HG03097 (cell line): ENCODE data around the gene PPP3R1.

Experiments
- ATAC-seq: cut with Tn5 transposase; IDR thresholded peaks from one replicate; pipeline ENCODE4 v1.9.1; 2021; ENCODE audit not compliant: unreplicated experiment, low FRiP score

Gene PPP3R1

DNA sequence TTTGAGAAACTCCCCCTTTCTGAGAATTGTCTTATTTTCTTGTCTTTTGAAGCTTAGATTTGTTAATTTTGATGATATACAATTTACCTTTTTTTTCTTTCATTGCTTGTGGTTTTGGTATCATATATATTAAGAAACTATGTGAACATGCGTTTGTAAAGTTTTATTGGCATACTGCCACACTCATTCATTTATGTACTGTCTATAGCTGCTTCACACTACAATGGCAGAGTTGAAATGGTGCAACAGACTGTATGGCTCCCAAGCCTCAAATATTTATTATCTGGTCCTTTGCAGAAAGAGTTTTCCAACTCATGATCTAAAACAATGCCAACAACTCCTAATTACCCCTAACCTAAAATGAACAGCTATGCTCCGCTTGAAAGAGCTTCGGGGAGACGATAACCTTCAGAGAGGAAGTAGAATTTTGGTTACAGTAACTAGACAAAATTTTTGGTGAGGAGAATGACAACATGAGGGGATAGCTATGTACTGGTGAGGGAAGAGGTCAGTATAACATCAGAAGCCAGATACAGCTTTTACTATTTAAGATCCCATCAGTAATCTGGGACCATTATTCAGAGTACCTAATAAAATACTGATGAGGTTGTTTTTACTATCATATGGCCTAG lies 16.1 kb downstream of the PPP3R1 start:
- no peak for ATAC-seq

DNA sequence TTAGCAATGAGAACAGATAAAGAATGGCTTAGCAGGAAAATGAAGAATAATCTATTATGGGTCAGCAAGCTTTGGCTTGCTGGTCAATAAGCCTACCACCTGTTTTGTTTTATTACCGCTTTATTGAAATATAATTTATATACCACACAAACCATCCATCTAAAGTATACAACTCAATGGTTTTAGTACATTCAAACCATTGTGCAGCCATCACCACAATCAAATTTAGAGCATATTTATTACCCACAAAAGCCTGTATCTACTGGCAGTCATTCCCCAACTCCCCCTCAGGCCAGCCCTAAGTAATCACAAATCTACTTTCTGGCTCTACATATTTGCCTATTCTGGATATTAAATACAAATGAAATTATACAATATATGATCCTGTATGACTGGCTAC lies 17.2 kb downstream of the PPP3R1 start:
- no peak for ATAC-seq

DNA sequence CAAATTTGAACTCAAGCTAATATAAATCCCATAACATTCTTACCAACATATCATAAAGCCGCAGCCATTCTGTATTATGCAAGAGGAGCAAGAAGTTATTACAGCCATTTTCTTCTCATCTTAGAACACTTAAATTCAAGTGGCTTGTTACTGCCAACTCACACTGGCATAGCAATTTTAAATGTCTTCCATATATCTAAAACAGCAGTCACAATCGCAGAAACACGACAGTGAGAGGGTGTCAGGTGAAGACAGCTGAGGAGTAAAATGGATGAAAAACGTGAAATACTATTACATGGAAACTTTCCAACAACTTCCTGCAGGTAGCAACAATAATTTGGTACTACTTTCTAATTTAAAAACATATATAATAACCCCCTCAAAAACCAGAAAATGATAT lies 17.9 kb downstream of the PPP3R1 start:
- ATAC-seq: no peak

DNA sequence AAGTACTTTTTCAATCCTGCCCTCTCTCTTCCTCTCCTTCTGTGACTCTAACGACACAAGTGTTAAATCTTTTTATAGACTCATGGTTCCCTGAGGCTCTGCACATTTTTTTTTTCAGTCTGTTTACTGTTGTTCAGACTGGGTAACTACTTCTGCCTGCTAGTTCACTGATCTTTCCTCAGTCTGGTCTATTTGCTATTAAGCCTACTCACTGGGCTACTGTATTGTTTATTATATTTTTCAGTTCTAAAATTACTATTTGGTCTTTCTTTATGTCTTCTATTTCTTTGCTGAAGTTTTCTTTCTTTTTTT lies 21.3 kb downstream of the PPP3R1 start:
- ATAC-seq: no peak

DNA sequence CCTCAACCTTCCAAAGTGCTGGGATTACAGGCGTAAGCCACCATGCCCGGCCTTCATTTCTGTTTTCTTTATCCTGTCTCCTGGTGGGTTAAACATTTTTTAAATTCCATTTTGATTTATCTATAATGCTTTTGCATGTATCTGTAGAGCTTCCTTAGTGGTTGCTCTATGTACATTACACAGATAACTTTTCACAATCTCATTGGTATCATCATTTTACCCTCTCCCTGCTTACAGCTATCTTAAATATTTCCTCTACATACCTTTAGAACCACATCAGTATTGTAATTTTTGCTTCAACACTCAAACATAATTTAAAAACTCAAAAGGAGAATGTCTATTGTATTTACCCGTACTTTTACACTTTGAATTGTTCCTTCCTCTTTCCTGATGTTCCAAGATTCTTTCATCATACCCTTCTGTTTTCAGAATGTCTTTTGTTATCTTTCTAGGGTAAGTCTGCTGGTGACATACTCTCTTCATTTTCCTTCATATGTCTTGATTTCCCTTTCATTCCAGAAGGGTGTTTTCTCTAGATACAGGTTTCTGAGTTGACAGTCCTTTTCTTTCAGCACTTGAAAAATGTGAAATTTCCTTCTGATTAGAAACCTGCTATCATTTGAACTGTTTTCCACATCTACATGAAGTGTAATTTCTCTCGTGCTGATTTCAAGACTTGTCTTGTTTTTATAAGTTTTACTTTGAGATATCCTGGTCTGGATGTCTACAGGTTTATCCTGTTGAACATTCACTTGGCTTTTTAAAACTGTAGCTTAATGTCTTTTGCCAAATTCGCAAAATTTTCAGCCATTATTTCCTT lies 21.9 kb downstream of the PPP3R1 start:
- ATAC-seq: no peak

DNA sequence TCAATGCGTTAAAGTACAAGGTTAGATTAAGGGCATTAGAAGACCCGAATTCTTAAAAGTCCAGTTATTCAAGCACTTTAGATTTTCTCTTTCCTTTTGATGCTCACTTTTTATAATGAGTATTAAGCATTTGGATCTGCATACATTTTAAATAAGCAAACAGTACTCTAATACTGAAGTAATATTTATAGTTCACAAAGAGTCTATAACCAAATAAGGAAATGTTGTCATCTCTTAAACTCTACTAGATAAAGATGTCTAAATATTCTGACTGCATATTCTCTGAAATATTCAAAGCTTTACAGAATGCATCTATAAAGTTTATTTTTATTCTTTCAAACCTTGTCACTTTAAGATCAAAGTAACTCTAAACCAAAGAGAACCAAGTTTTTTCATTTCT lies 25.5 kb downstream of the PPP3R1 start:
- no peak for ATAC-seq

DNA sequence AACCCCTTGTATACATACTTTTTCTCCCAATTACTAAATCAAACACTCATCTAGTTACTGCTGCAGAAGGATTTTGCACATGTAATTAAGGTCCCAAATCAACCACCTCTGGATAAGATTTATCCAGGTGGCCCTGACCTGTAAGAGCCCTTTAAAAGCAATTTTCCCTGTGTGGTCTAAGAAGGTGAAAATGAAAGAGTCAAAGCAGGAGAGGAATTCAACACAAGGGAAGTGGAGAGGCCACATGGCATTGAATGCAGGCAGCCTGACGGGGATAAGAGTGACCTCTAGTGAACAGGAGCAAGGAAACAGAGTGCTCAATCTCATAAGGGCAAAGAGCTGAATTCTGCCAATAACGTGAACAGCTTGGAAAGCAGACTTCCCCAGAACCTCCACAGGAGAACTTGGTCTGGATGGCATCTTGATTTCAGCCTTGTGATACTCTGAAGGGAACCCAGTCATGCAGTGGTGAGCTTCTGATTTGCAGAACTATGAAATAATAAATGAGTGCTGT lies 27.2 kb downstream of the PPP3R1 start:
- ATAC-seq: peak; percentile 60

DNA sequence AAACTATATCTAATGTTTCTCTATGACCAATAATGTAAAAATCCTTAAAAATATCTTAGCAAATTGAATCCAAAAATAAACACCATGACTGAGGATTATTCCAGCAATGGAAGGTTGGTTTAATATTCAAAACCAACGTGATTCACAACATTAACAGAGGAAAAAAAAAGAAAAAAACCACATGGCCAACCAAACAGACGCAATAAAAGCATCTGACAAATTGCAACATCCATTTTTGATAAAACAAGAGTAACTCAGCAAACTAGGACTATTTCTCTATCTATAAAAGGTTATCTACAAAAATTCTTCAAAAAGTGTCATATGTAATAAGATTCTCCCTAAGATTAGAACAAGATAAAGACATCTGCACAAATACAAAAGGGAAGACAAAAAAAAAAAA lies 28.9 kb downstream of the PPP3R1 start:
- no peak for ATAC-seq

DNA sequence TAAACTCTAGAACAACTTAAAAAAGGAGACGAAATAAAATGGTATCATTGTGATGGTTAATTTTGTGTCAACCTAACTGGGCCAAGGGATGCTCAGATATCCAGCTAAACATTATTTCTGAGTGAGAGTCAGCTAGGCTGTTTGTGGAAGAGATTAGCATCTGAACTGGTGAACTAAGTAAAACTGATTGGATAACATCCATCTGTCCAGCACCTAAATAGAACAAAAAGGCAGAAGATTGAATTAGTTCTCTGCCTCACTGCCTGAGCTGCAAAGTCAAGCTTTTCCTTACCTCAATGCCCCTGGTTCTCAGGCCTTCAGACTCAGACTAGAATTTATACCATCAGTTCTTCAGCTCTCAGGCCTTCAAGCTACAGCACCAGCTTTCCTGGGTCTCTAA lies 30.0 kb downstream of the PPP3R1 start:
- no peak for ATAC-seq

DNA sequence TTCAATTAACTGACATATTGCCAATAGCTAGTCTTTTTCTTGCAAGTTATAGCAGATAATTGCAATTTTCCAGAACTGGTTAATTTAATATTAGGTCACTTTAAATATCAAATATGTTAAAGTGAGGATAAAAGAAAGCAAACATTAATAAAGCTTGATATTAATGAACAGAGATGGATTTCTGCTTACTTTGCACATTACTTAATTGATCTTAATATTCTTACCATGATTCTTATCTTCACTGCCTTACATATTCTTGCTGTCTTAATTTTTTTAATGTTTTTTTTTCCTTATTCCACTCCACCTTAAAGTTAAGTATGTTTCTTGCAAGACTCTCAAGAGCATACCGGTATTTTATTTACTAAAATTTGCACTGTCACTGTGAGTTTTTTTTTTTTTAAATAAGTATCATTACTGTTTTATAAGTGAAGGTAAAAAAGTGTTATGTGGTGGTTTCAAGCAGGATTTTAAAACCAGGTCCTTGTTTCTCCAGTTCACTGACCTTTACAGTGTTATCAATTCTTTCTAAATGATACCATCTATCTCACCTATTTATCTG lies 33.9 kb downstream of the PPP3R1 start:
- no peak for ATAC-seq

DNA sequence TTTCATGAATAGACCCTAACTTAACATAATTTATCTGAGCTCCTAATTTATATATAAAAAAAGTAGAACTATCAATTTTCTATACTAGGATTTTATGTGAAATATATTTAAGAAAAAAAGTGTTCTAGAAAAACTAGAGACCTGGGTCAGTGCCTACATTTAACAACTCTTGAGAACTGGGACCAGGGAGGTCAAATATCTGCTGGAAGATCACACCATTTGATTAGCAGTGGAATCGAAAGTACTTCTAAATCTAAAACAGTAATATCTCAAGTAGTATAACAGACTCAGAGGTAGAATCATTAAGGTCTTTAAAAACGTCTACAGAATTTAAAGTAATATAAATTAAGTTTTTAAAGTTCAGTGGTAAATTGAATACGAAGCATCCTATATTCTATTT lies 34.6 kb downstream of the PPP3R1 start:
- no peak for ATAC-seq

DNA sequence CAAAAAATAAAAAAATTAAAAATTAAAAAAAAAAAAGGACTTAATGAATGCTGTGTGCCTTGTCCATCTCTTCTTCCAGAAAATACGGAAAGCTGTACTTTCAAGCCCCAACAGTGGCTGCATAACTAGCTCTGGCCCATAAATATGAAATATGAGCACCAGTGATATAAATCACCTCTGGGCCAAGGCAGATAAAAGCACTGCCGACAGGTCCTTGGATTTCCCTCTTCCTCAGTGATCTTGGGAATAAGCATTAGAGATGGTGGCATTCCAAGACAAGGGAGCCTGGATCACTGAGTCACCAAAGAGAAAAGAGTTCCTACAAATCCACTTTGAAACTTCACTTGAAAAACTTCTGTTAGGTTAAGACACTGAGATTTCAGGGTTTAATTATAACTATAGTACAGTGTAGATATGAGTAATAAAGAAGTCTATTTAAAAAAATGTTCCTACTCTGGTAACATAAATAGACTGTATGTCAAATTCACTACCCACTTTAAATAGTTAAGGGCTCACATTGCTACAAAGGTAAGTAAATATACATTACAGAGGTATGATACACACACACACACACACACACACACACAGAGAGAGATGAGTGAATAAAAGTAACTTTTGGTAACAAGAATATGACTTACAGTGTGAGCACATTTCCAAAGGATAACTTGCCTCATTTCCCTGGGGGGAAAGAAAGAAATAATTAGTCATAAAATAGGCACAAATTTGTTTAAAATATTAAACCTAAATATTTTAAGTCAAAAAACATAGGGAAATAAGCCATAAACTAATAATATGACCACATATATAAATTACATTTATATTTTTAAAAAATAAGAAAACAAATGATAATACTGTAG lies 35.6 kb downstream of the PPP3R1 start:
- ATAC-seq: no peak

DNA sequence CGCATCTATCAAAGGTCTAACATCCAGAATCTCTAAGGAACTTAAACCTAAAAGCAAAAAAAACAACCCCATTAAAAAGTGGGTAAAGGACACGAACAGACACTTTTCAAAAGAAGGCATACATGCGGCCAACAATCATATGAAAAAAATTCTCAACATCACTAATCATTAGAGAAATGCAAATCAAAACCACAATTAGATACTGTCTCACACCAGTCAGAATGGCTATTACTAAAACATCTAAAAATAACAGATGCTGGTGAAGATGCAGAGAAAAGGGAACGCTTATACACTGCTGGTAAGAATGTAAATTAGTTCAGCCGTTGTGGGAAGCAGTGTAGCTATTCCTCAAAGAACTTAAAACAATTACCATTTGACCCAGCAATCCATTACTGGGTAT lies 38.0 kb downstream of the PPP3R1 start:
- peak; percentile 43 for ATAC-seq

DNA sequence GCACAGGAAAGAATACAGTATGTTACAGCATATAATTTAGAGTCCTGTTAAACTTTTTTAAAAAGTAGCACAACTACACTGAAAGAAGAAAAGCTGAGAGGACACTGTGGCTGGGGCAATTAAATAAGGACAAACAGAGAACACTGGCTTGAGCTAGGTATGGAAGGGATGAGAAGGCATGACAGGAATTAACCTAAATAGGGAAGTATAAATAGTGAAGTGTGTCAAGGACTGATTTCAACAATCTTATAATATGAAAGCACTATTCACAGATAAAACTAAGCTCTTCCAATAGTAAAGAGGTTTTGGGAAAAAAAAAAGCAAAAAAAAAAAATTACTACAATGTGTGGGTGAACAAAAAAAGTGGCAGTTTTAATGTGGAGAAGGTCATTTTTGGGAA lies 45.5 kb downstream of the PPP3R1 start:
- no peak for ATAC-seq

DNA sequence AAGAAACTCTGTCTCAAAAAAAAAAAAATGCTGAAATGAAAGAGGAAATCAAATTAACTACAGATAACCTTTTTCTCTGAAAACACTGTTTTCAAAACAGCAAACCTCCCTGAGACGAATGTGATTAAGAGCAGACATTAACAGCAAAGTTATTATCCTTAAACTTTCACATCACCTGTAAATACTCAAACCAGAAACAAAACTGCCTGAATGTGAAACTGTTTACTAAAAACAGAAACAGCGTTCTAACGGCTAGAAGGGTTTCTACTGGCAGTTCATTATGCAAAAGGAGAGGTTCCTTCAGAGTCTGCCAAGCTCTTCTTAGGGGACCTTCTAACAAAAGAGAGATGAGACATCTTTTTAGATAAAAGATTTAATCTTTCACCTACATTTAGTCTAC lies 48.7 kb downstream of the PPP3R1 start:
- peak; percentile 86 for ATAC-seq

DNA sequence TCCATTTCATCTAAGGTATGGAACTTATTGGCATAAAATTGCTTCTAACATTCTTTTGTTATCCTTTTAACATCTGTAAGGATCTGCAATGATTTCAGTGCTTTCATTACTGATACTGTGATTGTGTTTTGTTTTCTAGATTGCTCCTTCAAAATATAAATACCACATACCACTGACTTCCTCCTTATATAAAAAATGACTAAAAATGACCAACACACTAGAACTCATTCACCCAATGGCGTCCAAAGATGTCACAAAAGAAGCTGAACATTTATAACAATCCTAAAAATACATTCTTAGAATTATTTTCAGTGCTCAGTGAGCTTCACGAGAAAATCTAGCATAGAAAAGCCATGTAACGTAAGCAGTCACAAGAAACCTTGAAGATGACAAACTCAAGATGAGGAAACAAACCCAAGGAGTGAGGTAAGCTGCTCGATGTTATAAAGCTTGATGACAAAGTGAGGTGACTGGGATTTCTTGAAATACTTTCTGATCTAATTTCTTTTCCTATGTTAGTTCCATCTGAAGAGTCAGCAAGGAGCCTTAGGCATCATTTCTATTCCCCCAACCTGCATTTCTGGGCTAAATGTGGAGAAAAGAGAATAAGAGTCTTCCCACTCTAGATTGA lies 52.1 kb downstream of the PPP3R1 start:
- ATAC-seq: no peak

DNA sequence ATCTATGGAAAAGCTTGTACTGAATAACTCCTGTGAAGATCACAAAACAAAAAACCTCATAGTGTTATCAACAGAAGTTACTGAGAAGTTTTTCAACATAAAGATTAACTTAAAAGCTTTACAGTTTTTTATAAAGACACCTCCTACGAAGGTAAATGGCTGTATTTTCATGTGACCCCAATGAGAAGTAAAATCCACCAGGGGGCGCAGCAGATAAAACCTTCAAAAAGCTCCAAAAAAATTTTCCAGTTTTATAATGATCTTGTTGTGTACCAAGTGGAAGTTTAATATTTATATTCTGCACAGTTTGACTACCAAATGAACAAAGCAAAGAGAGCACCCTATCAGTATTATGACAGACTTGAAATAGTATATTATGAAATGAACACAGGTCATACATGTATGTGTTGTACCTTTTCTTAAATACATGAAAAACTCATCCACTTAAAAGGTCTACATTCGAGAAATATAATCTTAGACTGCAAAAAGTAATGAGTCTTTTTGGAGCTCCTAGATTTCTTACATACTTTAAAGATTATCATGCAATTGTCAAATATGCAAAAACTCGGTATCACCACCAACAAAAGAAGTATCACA lies 56.1 kb downstream of the PPP3R1 start:
- ATAC-seq: no peak

DNA sequence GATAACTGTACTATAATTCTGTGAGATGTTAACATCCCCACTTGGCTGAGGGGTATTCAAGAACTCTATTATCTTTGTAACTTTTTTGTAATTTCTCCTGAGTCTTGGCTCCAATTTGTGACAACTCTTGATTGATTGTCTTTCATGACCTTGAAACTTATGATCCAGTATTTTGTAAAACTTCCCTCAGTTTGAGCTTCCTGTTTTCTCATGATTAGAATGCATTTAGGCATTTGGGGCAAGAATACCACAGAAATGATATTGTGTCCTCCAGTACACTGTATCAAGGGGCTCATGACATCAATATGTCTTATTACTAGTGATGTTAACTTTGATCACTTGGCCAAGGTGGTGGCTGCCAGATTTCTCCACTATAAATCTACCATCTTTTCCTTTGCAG lies 57.2 kb downstream of the PPP3R1 start:
- no peak for ATAC-seq

DNA sequence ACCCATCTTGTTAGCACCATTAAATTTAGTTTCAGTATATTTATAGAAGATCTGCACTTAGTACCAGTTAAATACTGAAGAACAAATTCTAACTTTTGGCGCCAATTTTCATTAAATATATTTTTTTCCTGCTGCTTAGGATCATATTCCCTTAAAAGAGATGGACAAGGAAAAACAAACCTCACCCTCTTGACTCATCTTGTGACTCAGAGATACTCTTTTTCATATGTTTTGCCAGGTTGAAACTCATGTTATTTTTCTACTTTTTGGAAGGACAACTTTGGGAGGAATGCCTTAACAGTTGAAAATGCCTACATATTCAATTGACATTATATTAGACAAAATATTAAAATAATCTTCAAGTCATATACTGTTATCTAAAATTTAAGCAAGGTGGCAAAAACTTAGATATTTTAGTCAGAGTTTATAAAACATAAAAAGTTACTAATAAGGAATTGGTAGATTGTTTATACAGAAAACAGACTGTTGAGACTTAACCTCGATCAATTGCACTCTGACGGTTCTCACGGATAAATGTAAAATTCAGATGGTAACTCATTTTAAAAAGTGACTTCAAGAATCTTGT lies 58.5 kb downstream of the PPP3R1 start:
- ATAC-seq: no peak

DNA sequence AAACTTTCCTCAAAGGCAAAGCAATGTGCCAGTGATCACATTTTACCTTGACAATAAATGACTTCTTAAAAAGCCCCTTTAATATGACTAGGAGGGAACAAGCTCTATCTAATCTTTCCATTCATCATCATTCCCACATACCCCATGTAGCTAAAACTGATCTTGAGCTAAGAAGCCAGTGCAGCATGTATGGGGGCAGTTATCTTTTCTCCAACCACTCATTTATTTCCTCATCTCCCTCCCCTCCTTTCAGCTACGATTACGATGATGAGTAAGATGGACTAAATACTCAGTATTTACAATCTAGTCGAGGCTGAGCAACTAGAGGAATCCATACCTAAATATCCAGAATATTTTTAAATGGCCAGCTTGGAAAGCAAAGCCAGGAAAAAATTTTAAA lies 59.2 kb downstream of the PPP3R1 start:
- no peak for ATAC-seq
